NOMO-1 treated with DMSO at 0.1 percent for 48 hours (cell line): ENCODE data around the gene SLC25A39.
"Not testable (repeated sequence)": the region's sequence is repeated elsewhere in the genome, so short reads cannot be mapped to it uniquely, and the experiment has no call there.

Experiments
- DNase-seq: peaks from one replicate; lab custom pipeline; 2025; ENCODE audit not compliant: unreplicated experiment; lab: John Stamatoyannopoulos, UW

SLC25A39 gene

GRCh38 chr17:44354582-44355561 is 30.2 kb upstream of the SLC25A39 start:
- peak; percentile 23 for DNase-seq

- DNase-seq, result peak; percentile 12
Observed at GRCh38 chr17:44353672-44354331, 29.2 kb upstream of the SLC25A39 start.

- no peak for DNase-seq
Observed at GRCh38 chr17:44352828-44353671, 28.4 kb upstream of the SLC25A39 start.

GRCh38 chr17:44351961-44352827 is 27.6 kb upstream of the SLC25A39 start:
- no peak for DNase-seq

GRCh38 chr17:44351464-44351863 is 26.8 kb upstream of the SLC25A39 start:
- no peak for DNase-seq

DNA sequence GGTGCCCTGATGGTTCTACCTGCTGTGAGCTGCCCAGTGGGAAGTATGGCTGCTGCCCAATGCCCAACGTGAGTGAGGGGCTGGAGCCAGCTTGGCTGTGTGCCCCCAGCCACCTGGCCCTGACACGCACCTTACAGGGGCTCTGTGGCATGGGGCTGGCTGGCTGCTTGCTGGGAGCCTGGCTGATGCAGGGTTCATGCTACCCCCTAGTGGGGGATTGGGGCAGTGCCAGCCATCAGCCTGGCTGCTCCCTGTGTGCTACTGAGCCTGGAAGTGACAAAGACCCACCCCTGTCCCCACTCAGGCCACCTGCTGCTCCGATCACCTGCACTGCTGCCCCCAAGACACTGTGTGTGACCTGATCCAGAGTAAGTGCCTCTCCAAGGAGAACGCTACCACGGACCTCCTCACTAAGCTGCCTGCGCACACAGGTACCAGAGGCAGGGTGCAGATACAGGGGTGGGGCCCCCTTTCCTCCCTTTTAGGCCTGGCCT is 26.2 kb upstream of the SLC25A39 start:
- peak; percentile 52 for DNase-seq

GRCh38 chr17:44349553-44350070 is 25.0 kb upstream of the SLC25A39 start:
- no peak for DNase-seq

DNA sequence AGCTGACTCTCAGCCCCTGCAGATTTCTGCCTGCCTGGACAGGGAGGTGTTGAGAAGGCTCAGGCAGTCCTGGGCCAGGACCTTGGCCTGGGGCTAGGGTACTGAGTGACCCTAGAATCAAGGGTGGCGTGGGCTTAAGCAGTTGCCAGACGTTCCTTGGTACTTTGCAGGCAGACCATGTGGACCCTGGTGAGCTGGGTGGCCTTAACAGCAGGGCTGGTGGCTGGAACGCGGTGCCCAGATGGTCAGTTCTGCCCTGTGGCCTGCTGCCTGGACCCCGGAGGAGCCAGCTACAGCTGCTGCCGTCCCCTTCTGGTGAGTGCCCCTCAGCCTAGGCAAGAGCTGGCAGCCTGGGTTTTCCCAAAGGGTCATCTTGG is 24.4 kb upstream of the SLC25A39 start:
- DNase-seq, result no peak

GRCh38 chr17:44348234-44348987 is 23.8 kb upstream of the SLC25A39 start:
- DNase-seq, result peak; percentile 98

GRCh38 chr17:44347206-44348055 is 22.8 kb upstream of the SLC25A39 start:
- DNase-seq, result not testable (repeated sequence)

- DNase-seq, result no peak
Observed at GRCh38 chr17:44346064-44346844, 21.6 kb upstream of the SLC25A39 start.

DNA sequence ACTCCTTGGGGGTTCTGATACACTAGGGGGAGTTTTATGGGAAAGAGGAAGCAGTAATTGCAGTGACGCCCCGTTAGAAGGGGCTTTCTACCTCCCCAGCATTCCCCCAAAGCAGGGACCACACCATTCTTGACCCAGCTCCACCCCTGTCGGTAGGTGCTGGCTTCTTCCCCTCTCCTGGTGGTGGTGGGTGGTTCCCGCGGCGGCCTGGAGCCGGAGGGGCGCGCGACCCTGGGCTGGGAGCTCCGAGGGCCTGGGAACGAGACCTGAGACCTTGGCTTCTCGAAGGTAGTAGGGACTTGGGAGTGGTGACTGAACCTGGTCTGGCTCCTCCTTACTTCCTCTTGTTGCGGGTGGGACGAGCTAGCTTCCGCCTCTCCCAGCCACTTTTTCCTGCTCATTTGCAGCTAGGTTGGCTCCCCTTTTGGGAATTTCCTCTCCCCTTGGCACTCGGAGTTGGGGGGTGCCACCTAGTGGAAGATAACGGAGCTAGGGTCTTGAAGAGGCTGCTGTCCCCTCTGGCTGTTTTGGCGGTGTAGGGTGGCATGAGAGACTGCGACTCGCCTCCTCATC is 20.9 kb upstream of the SLC25A39 start:
- DNase-seq, result peak; percentile 37

DNA sequence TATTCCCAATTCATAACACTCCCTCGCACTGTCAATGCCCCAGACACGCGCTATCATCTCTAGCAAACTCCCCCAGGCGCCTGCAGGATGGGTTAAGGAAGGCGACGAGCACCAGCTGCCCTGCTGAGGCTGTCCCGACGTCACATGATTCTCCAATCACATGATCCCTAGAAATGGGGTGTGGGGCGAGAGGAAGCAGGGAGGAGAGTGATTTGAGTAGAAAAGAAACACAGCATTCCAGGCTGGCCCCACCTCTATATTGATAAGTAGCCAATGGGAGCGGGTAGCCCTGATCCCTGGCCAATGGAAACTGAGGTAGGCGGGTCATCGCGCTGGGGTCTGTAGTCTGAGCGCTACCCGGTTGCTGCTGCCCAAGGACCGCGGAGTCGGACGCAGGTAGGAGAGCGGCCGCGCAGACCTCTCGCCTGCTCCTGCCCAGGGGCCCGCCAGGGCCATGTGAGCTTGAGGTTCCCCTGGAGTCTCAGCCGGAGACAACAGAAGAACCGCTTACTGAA is 20.4 kb upstream of the SLC25A39 start, which contains the start of gene GRN:
GRN (plus strand) TSS at position 364 of the 515 bp plus-strand sequence. CDS start 3,863 bp downstream, outside the sequence.
- peak; percentile 98 for DNase-seq

DNA sequence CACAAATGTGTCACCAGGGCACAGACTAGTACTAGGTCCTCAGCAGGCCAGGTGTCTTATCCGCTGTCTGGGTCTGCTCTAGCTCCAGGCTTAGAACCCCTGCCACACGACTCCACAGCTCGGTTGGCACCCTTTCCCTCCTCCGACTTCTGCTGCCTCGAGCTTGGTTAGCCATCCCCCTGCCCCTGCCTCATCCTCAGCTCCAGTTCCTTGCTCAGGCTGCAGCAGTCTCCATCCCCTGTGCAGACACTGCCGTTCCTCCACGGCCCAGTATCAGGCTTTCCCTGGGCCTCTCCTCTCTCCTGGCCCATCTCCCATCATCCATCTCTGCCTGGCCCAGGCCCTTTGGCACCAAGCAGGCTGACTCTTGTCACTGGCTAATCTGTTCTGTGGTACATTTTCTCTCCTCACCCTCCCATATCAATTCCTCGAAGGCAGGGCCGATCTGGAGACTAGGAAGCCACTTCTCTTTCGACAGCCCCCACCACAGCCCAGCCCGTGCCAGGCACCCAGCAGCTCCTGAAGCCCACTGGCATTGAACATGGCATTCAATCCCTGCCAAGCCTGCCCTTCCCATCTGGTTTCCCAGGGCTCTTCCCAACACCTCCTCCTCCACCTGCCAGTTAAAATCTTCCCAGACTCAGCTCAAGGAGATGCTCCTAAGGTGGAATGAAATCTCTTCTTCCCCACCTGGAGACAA is 19.0 kb upstream of the SLC25A39 start:
- DNase-seq, result no peak

- not testable (repeated sequence) for DNase-seq
Observed at GRCh38 chr17:44340553-44340952, 15.9 kb upstream of the SLC25A39 start.

DNA sequence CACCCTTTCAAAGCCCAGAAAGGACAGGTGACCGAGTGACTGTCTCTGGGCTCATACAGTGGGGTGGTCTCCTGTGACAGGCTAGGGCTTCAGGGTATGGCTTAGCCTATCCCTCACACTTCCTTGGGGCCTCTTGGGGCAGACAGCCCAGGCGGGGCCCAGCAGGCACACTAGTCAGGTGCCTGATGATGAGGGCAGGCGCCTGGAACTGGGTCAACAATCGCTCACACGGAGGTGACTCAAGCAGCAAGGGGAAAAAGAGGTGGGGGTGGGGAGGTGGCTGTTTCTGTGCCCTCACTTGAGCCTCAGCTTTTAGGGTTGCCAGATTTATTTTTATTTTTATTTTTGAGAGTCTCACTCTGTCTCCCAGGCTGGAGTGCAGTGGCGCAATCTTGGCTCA is 14.1 kb upstream of the SLC25A39 start:
- peak; percentile 14 for DNase-seq
